Pancreas (tissue), 10 donors: ENCODE measurements around the gene CSTPP1. TPM values are rescaled to one million over a fixed set of nuclear protein-coding genes. Genes with fewer than 3 reads are reported as not detected.

ENCODE experiments used
- ATAC-seq, 4 donors: fragments of 200-7000 bp; cut with Tn5 transposase; one replicate each; pipeline versions ENCODE4 v1.8.0 to v1.9.1; 2020; ENCODE audit warnings: mild to moderate bottlenecking in 4 of 4, moderate library complexity in 4 of 4
- DNase-seq, 6 donors: peaks; one replicate each; pipeline ENCODE4 v3.0.0-alpha.2; 2020
- FAIRE-seq: peaks from 2 replicates; lab custom pipeline; 2012; peaks lifted over from hg19 to GRCh38; lab: Jason Lieb, UNC
- H3K27ac ChIP-seq, 4 donors: fragments of 200-600 bp; sonication (generic); 1 replicate in 3 of 4; 2 replicates in 1 of 4; pipeline versions ENCODE4 v1.5.0 to v1.8.0; 2020
- H3K27me3 ChIP-seq, 4 donors: fragments of 200-600 bp; one replicate each; pipeline ENCODE4 v1.8.0; 2021
- H3K36me3 ChIP-seq, 3 donors: fragments of 200-600 bp; sonication (generic) in 1 of 3; one replicate each; pipeline versions ENCODE4 v1.5.0 to v1.8.0; 2020 to 2021
- H3K4me1 ChIP-seq, 3 donors: fragments of 200-600 bp; one replicate each; pipeline ENCODE4 v1.8.0; 2021
- H3K4me3 ChIP-seq, 4 donors: fragments of 200-600 bp; sonication (generic) in 2 of 4; one replicate each; pipeline versions ENCODE4 v1.5.0 to v1.8.0; 2020 to 2021
- H3K9me3 ChIP-seq, 4 donors: fragments of 200-600 bp; one replicate each; pipeline ENCODE4 v1.8.0; 2021
- CTCF ChIP-seq, 4 donors: fragments of 200-600 bp; sonication (generic) in 3 of 4; IDR thresholded peaks; one replicate each; pipeline versions ENCODE4 v1.5.0 to v1.8.0; 2021; ENCODE audit warnings: antibody characterized with exemption in 4 of 4
- WGBS, 2 donors: extraction: QIAGEN DNeasy Blood & Tissue Kit; methylation state at CpG; one replicate each; pipeline ENCODE4 v1.1.7; 2013; 5-methylcytosine and 5-hydroxymethylcytosine counted together
- intact Hi-C, 3 donors: fragments of 100-400 bp; cut with DNase I; formaldehyde crosslinking; loops; one replicate each; pipeline versions ENCODE4 v1.11.1 to v1.14.2; 2022
- polyA plus RNA-seq, 2 donors: library from polyadenylated mRNA; stranded (reverse); fragments of 200-250 nt; gene quantifications; one replicate each; pipeline ENCODE4 v1.2.3, GENCODE V29; 2013
- total RNA-seq, 6 donors: library from RNA; stranded (reverse); fragmentation: NEBNext Ultra II Directional in 4 of 6; extraction: Animal tissue kit (Norgen Biotek cat#: 25700) in 4 of 6; gene quantifications; one replicate each; pipeline versions ENCODE4 v1.2.1 to v1.2.4, GENCODE V29; 2021 to 2023
- donor health status: healthy with polysubstance abuse.
- donor health status: DM: no; HTN: no; CAD: no; lungs with moderate emphysema.
- donor health status: DM: no; HTN: no; CAD: no.
- donor health status: control.
- donor health status: control.
- donor health status: Bipolar disorder and iron deficiency.
- donor health status: DM: yes; HTN: yes; CAD: no.
- donor health status: DM: no; HTN: no; CAD: no.
- donor health status: DM: no; HTN: no; CAD: no.
- donor health status: DM: yes; HTN: yes; CAD: no.

The CSTPP1 gene
- total and polyA plus RNA-seq, 8 donors, result 9.7 to 23.6 (median 14.0) TPM

GRCh38 chr11:47182380-47182779, 245.8 kb downstream of the CSTPP1 start:
- no peak for FAIRE-seq
- Histone ChIP-seq H3K36me3 (no peaks in the 10 kb centered on the region), H3K27me3 (no peaks in the 10 kb centered on the region), H3K27ac (no peak overlapping the region), H3K4me3 (no peak overlapping the region), H3K9me3 (no peaks in the 10 kb centered on the region), H3K4me1 (peaks cover 0 to 13% (median 8%) of the 10 kb centered on the region in 3 donors)
- ATAC-seq, result no peak
- no peak for DNase-seq
- WGBS, 2 donors, result 93 to 96% methylated on average over 17 of the region's 17 CpGs
- TF ChIP-seq CTCF (IDR thresholded peaks at IDR 0.05), result no peak
- intact Hi-C loops, result loop anchor here in 1 of 3 donors (5.0 kb wide), 1 partner anchor 80 kb away; no protein-coding TSS in a partner anchor

GRCh38 chr11:47183031-47183856, 246.7 kb downstream of the CSTPP1 start:
- intact Hi-C loops, result loop anchor here in 1 of 3 donors (5.0 kb wide), 1 partner anchor 79 kb away; no protein-coding TSS in a partner anchor
- TF ChIP-seq CTCF (IDR thresholded peaks at IDR 0.05), result no peak
- H3K4me1 ChIP-seq, result peaks cover 0 to 13% (median 9%) of the 10 kb centered on the region in 3 donors
- DNase-seq, result no peak
- no peaks in the 10 kb centered on the region for H3K27me3 ChIP-seq
- no peak overlapping the region for H3K4me3 ChIP-seq
- H3K36me3 ChIP-seq, result no peaks in the 10 kb centered on the region
- 86 to 95% methylated on average over 25 of the region's 25 CpGs for WGBS, 2 donors
- H3K9me3 ChIP-seq, result no peaks in the 10 kb centered on the region
- ATAC-seq, result no peak
- no peak for FAIRE-seq
- no peak overlapping the region for H3K27ac ChIP-seq

GRCh38 chr11:47183969-47184368, 247.4 kb downstream of the CSTPP1 start:
- ATAC-seq (no peak), FAIRE-seq (no peak)
- intact Hi-C loops, result loop anchor here in 1 of 3 donors (5.0 kb wide), 1 partner anchor 78 kb away; no protein-coding TSS in a partner anchor

GRCh38 chr11:47184711-47185304, 248.2 kb downstream of the CSTPP1 start:
- no peaks in the 10 kb centered on the region for H3K36me3 ChIP-seq
- intact Hi-C loops, result loop anchor here in 1 of 3 donors (5.0 kb wide), 1 partner anchor 77 kb away; no protein-coding TSS in a partner anchor
- H3K4me1 ChIP-seq, result peaks cover 0 to 14% (median 9%) of the 10 kb centered on the region in 3 donors
- peak; percentile 14 to 62 (median 52) for ATAC-seq
- no peaks in the 10 kb centered on the region for H3K27me3 ChIP-seq
- FAIRE-seq, result no peak
- peak overlapping the region; percentile 76 to 86 (median 78) for H3K27ac ChIP-seq
- WGBS, 2 donors, result 9 to 12% methylated on average over 12 to 13 of the region's 13 CpGs
- H3K9me3 ChIP-seq, result no peaks in the 10 kb centered on the region
- TF ChIP-seq CTCF (IDR thresholded peaks at IDR 0.05), result no peak
- peak in 5 of 6 donors; percentile 60 to 92 (median 65) for DNase-seq
- peak overlapping the region in 3 of 4 donors; percentile 68 to 84 (median 69) for H3K4me3 ChIP-seq

More at GRCh38 chr11:47183969-47184368, 247.4 kb downstream of the CSTPP1 start:
- 77 to 78% methylated on average over 7 of the region's 7 CpGs for WGBS, 2 donors
- no peak for DNase-seq
- Histone ChIP-seq H3K4me1 (peaks cover 0 to 14% (median 9%) of the 10 kb centered on the region in 3 donors), H3K9me3 (no peaks in the 10 kb centered on the region), H3K36me3 (no peaks in the 10 kb centered on the region), H3K27me3 (no peaks in the 10 kb centered on the region), H3K4me3 (no peak overlapping the region), H3K27ac (peak overlapping the region in 2 of 4 donors; percentile 78 to 86)
- no peak for TF ChIP-seq CTCF (IDR thresholded peaks at IDR 0.05)
